WTC11 (cell line): ENCODE data around the gene CSF1. TPM values are rescaled to one million over a fixed set of nuclear protein-coding genes. Genes with fewer than 3 reads are reported as not detected.

Experiments used
- ATAC-seq: fragments of 200-7000 bp; cut with Tn5 transposase; 2 replicates; pipeline ENCODE4 v1.10.0; 2021; ENCODE audit warnings: mild to moderate bottlenecking, moderate library complexity
- CTCF ChIA-PET: fragments of 300-600 bp; sonication (Branson Sonifier 250); formaldehyde crosslinking; loops from one replicate; lab custom pipeline; 2021; ENCODE audit warnings: antibody characterized with exemption; lab: Charles Lee
- POLR2A ChIA-PET: fragments of 350-600 bp; sonication (Branson Sonifier 250); formaldehyde crosslinking; loops from one replicate; lab custom pipeline; 2021; ENCODE audit warnings: antibody characterized with exemption; lab: Charles Lee
- DNase-seq: peaks from one replicate; pipeline ENCODE4 v3.0.0; 2021; ENCODE audit warnings: low spot score
- H3K27ac Mint-ChIP-seq: 2 replicates; pipeline ENCODE4 v1.8.0; 2021; ENCODE audit warnings: mixed read lengths
- H3K27me3 Mint-ChIP-seq: 2 replicates; pipeline ENCODE4 v1.8.0; 2021; ENCODE audit warnings: low read depth, mild to moderate bottlenecking, moderate library complexity, mixed read lengths
- H3K36me3 Mint-ChIP-seq: 2 replicates; pipeline ENCODE4 v1.8.0; 2021; ENCODE audit warnings: mixed read lengths
- H3K4me1 Mint-ChIP-seq: 2 replicates; pipeline ENCODE4 v1.8.0; 2022; ENCODE audit warnings: mixed read lengths
- H3K4me3 Mint-ChIP-seq: 2 replicates; pipeline ENCODE4 v1.8.0; 2021; ENCODE audit warnings: mild to moderate bottlenecking, moderate library complexity, mixed read lengths
- H3K9me3 Mint-ChIP-seq: 2 replicates; pipeline ENCODE4 v1.8.0; 2021; ENCODE audit warnings: mixed read lengths
- CBFB ChIP-seq: sonication (generic); formaldehyde crosslinking; IDR thresholded peaks from 2 replicates; pipeline ENCODE4 v1.8.1; 2022; ENCODE audit warnings: mild to moderate bottlenecking, low read depth, missing genetic modification reagents
- CREM ChIP-seq: sonication (generic); formaldehyde crosslinking; IDR thresholded peaks from 2 replicates; pipeline ENCODE4 v1.8.1; 2022; ENCODE audit warnings: mild to moderate bottlenecking, missing genetic modification reagents, moderate library complexity
- FOXK1 ChIP-seq: sonication (generic); formaldehyde crosslinking; IDR thresholded peaks from 2 replicates; pipeline ENCODE4 v1.8.0; 2022; ENCODE audit warnings: mild to moderate bottlenecking, moderate library complexity, missing genetic modification reagents
- NR1H2 ChIP-seq: sonication (generic); formaldehyde crosslinking; IDR thresholded peaks from 2 replicates; pipeline ENCODE4 v1.9.0; 2021; ENCODE audit warnings: mild to moderate bottlenecking, moderate library complexity, missing genetic modification reagents
- SOX15 ChIP-seq: fragments of 250-450 bp; sonication (Bioruptor Pico); IDR thresholded peaks from 2 replicates; pipeline ENCODE4 v1.9.0; 2021; ENCODE audit warnings: mild to moderate bottlenecking
- TCF7 ChIP-seq: sonication (generic); formaldehyde crosslinking; IDR thresholded peaks from 2 replicates; pipeline ENCODE4 v1.8.0; 2022; ENCODE audit warnings: mild to moderate bottlenecking, low read depth, missing genetic modification reagents, moderate library complexity
- USF2 ChIP-seq: sonication (generic); formaldehyde crosslinking; IDR thresholded peaks from 2 replicates; pipeline ENCODE4 v1.8.1; 2023; ENCODE audit warnings: mild to moderate bottlenecking, missing genetic modification reagents, moderate library complexity
- ZNF416 ChIP-seq: fragments of 250-450 bp; sonication (Bioruptor Pico); IDR thresholded peaks from 2 replicates; pipeline ENCODE4 v1.9.0; 2021; ENCODE audit warnings: mild to moderate bottlenecking, inconsistent platforms
- ZNF532 ChIP-seq: fragments of 250-450 bp; sonication (Bioruptor Pico); IDR thresholded peaks from 2 replicates; pipeline ENCODE4 v1.9.0; 2021; ENCODE audit warnings: mild to moderate bottlenecking, borderline replicate concordance
- total RNA-seq: library from RNA; stranded (reverse); gene quantifications from 3 replicates; pipeline ENCODE4 v1.2.3, GENCODE V29; 2021
- TF ChIP-seq, protein P1 (sequence below): fragments of 250-450 bp; sonication (Bioruptor Pico); conservative IDR thresholded peaks from 2 replicates; pipeline ENCODE4 v1.9.0; 2021; ENCODE audit warnings: mild to moderate bottlenecking
- TF ChIP-seq, protein P2 (sequence below): sonication (generic); formaldehyde crosslinking; IDR thresholded peaks from 2 replicates; pipeline ENCODE4 v1.8.0; 2023; ENCODE audit warnings: missing genetic modification reagents, mild to moderate bottlenecking, borderline replicate concordance
- TF ChIP-seq, protein P3 (sequence below): sonication (generic); formaldehyde crosslinking; IDR thresholded peaks from 2 replicates; pipeline ENCODE4 v1.8.1; 2023; ENCODE audit warnings: mild to moderate bottlenecking, missing genetic modification reagents, moderate library complexity
- TF ChIP-seq, protein P4 (sequence below): fragments of 250-450 bp; sonication (Bioruptor Pico); IDR thresholded peaks from 2 replicates; pipeline ENCODE4 v1.9.0; 2021; ENCODE audit warnings: moderate library complexity, mild to moderate bottlenecking, inconsistent platforms, borderline replicate concordance

Gene CSF1
- total RNA-seq, 1 experiment from 2014 or later: 3.0 TPM

DNA sequence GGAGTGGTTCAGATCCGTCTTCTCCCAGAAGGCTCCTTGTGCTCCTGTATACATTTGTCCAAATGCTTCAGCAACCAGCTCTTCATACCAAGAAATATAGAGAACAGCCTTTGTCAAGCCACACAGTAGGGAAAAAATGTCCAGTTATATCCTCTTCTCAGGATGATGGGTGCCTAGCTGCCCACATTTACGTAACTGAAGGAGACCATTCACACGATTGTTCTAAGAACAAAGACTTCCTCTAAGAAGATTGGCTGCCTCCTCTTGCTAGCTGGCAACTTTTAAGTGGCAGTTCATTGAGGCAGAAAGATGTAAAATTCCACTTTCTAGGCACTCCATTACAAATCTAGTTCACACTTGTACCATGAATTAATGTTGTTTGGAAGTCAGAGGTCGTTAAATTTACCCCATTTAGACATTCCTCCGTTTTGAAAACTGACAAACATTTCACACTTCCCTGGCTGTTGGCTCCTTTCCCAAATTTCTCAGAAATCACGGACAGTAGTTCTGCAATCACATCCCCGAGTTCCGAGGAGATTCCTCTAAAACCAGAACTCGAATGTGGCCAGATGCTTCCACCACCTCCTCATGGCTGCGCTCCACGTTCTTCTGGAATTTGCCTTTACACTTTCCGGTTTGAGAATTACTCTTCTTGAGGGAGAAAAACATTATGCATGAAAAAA is 45.6 kb upstream of the CSF1 start (continued):
- TF ChIP-seq, protein P1, sequence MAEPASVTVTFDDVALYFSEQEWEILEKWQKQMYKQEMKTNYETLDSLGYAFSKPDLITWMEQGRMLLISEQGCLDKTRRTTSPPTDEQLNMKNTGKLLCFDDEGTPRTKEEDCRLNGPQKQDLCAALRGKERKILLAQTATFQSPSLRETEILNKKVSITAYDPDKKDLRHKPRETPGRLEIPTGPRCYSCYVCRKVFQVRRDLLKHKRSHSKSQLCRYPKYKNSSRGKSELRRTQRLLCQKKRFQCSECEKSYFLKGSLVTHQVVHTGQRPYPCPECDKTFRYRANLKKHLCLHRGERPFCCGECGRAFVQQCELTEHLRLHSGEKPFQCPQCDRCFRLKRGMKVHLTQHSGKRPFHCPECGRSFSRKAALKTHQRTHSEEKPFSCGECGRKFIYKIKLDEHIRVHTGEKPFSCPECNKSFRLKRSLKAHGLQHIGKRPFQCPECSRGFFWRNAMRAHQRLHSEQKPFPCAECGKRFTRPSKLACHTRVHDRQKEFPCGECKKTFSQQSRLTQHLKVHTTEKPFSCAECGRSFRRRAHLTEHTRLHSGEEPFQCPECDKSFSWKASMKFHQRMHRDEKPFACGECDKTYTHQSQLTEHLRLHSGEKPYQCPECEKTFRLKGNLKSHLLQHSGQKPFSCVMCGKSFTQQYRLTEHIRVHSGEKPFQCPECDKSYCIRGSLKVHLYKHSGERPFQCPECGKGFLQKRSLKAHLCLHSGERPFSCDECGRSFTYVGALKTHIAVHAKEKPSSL (CRISPR knock-in tag): no peak
- TF ChIP-seq, protein P2, sequence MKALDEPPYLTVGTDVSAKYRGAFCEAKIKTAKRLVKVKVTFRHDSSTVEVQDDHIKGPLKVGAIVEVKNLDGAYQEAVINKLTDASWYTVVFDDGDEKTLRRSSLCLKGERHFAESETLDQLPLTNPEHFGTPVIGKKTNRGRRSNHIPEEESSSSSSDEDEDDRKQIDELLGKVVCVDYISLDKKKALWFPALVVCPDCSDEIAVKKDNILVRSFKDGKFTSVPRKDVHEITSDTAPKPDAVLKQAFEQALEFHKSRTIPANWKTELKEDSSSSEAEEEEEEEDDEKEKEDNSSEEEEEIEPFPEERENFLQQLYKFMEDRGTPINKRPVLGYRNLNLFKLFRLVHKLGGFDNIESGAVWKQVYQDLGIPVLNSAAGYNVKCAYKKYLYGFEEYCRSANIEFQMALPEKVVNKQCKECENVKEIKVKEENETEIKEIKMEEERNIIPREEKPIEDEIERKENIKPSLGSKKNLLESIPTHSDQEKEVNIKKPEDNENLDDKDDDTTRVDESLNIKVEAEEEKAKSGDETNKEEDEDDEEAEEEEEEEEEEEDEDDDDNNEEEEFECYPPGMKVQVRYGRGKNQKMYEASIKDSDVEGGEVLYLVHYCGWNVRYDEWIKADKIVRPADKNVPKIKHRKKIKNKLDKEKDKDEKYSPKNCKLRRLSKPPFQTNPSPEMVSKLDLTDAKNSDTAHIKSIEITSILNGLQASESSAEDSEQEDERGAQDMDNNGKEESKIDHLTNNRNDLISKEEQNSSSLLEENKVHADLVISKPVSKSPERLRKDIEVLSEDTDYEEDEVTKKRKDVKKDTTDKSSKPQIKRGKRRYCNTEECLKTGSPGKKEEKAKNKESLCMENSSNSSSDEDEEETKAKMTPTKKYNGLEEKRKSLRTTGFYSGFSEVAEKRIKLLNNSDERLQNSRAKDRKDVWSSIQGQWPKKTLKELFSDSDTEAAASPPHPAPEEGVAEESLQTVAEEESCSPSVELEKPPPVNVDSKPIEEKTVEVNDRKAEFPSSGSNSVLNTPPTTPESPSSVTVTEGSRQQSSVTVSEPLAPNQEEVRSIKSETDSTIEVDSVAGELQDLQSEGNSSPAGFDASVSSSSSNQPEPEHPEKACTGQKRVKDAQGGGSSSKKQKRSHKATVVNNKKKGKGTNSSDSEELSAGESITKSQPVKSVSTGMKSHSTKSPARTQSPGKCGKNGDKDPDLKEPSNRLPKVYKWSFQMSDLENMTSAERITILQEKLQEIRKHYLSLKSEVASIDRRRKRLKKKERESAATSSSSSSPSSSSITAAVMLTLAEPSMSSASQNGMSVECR (CRISPR knock-in tag): no peak
- TF ChIP-seq TCF7 (CRISPR knock-in tag) (no peak), ZNF416 (CRISPR knock-in tag) (no peak)

- peaks cover 21% of the 10 kb centered on the region for H3K4me1 Mint-ChIP-seq
- peaks cover 7% of the 10 kb centered on the region for H3K36me3 Mint-ChIP-seq
- H3K9me3 Mint-ChIP-seq: peaks cover 19% of the 10 kb centered on the region
- H3K4me3 Mint-ChIP-seq: no peak overlapping the region
- DNase-seq: no peak
- POLR2A ChIA-PET: no interaction called here
- no peaks in the 10 kb centered on the region for H3K27me3 Mint-ChIP-seq
- no peak for ATAC-seq
- no peak for TF ChIP-seq TCF7 (CRISPR knock-in tag)
- TF ChIP-seq, protein P3, sequence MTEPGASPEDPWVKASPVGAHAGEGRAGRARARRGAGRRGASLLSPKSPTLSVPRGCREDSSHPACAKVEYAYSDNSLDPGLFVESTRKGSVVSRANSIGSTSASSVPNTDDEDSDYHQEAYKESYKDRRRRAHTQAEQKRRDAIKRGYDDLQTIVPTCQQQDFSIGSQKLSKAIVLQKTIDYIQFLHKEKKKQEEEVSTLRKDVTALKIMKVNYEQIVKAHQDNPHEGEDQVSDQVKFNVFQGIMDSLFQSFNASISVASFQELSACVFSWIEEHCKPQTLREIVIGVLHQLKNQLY (CRISPR knock-in tag): no peak
- TF ChIP-seq ZNF532 (CRISPR knock-in tag): no peak
- no peak for TF ChIP-seq NR1H2
- TF ChIP-seq CREM: no peak
- TF ChIP-seq, protein P4, sequence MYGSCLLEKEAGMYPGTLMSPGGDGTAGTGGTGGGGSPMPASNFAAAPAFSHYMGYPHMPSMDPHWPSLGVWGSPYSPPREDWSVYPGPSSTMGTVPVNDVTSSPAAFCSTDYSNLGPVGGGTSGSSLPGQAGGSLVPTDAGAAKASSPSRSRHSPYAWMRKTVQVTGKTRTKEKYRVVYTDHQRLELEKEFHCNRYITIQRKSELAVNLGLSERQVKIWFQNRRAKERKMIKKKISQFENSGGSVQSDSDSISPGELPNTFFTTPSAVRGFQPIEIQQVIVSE (CRISPR knock-in tag): no peak
- no peak for TF ChIP-seq USF2 (CRISPR knock-in tag)
- TF ChIP-seq CBFB: no peak
- no peak for TF ChIP-seq SOX15 (CRISPR knock-in tag)
- no peak for TF ChIP-seq FOXK1 (CRISPR knock-in tag)
- CTCF ChIA-PET: no interaction called here
- H3K27ac Mint-ChIP-seq: no peak overlapping the region
Observed at GRCh38 chr1:109866071-109866470, 44.6 kb upstream of the CSF1 start.
